HepG2 (cell line): ENCODE data around the gene CYBRD1. TPM values are rescaled to one million over a fixed set of nuclear protein-coding genes. Genes with fewer than 3 reads are reported as not detected.
A peak's percentile ranks its signal among the peaks of the same experiment; 100 is the strongest.

Experiments used
- IRX3 ChIP-seq: sonication (generic); formaldehyde crosslinking; IDR thresholded peaks from 2 replicates; pipeline ENCODE4 v1.8.1; 2023; ENCODE audit warnings: mild to moderate bottlenecking, low read depth, missing genetic modification reagents, borderline replicate concordance
- MBD4 ChIP-seq: IDR thresholded peaks from 2 replicates; pipeline ENCODE4 v1.6.1; 2012; ENCODE audit warnings: low read length, inconsistent platforms, borderline replicate concordance
- RFXANK ChIP-seq: IDR thresholded peaks from 2 replicates; pipeline ENCODE4 v1.6.1; 2016
- SNAI1 ChIP-seq: sonication (generic); formaldehyde crosslinking; IDR thresholded peaks from 2 replicates; pipeline ENCODE4 v1.5.0; 2020; ENCODE audit warnings: mild to moderate bottlenecking, missing genetic modification reagents, borderline replicate concordance
- ZBTB1 ChIP-seq: sonication (generic); formaldehyde crosslinking; IDR thresholded peaks from 2 replicates; pipeline ENCODE4 v1.4.0; 2020; ENCODE audit warnings: missing genetic modification reagents, borderline replicate concordance
- ZBTB7B ChIP-seq: sonication (generic); formaldehyde crosslinking; IDR thresholded peaks from 2 replicates; pipeline ENCODE4 v1.4.0; 2020; ENCODE audit warnings: missing genetic modification reagents
- ZC3H13 ChIP-seq: sonication (generic); formaldehyde crosslinking; IDR thresholded peaks from 2 replicates; pipeline ENCODE4 v1.8.1; 2023; ENCODE audit warnings: mild to moderate bottlenecking, missing genetic modification reagents, moderate library complexity
- ZNF572 ChIP-seq: sonication (generic); formaldehyde crosslinking; IDR thresholded peaks from 2 replicates; pipeline ENCODE4 v1.5.1; 2020; ENCODE audit warnings: mild to moderate bottlenecking, missing genetic modification reagents
- ZNF766 ChIP-seq: sonication (generic); formaldehyde crosslinking; IDR thresholded peaks from 2 replicates; pipeline ENCODE4 v1.5.0; 2020; ENCODE audit warnings: missing genetic modification reagents, borderline replicate concordance
- polyA plus RNA-seq, 8 experiments: library from polyadenylated mRNA; depleted of rRNA in 3 of 8; stranded (reverse) in 7 of 8; unstranded in 1 of 8; fragments of >200 nt; fragmentation: Illumina TruSeq in 4 of 8; extraction: Trizol in 4 of 8; gene quantifications; 2 replicates each; pipeline versions ENCODE4 v1.2.1 to v1.2.3, GENCODE V29; 2011 to 2016; ENCODE audit warnings: low read depth in 4 of 8, missing spikeins in 1 of 8, mixed read lengths in 1 of 8; ENCODE audit not compliant: insufficient read depth in 1 of 8
- total RNA-seq, 5 experiments: library from RNA; depleted of rRNA; stranded (reverse); fragments of >200 nt; fragmentation: Illumina TruSeq; extraction: Trizol; gene quantifications; 2 replicates each; pipeline ENCODE4 v1.2.3, GENCODE V29; 2016; ENCODE audit warnings: low read depth in 1 of 5
- TF ChIP-seq, protein P1 (sequence below): sonication (generic); formaldehyde crosslinking; IDR thresholded peaks from 2 replicates; pipeline ENCODE4; 2020; ENCODE audit warnings: missing genetic modification reagents, mild to moderate bottlenecking, borderline replicate concordance
- TF ChIP-seq, protein P2 (sequence below): sonication (generic); formaldehyde crosslinking; IDR thresholded peaks from 2 replicates; pipeline ENCODE4 v1.4.0; 2020; ENCODE audit warnings: mild to moderate bottlenecking, missing genetic modification reagents
- TF ChIP-seq, protein P3 (sequence below): sonication (generic); formaldehyde crosslinking; IDR thresholded peaks from 2 replicates; pipeline ENCODE4 v1.9.0; 2022; ENCODE audit warnings: missing genetic modification reagents, mild to moderate bottlenecking, borderline replicate concordance
- TF ChIP-seq, protein P4 (sequence below): sonication (generic); formaldehyde crosslinking; conservative IDR thresholded peaks from 2 replicates; pipeline ENCODE4 v1.4.0; 2020; ENCODE audit warnings: missing genetic modification reagents

The CYBRD1 gene
- total and polyA plus RNA-seq, 2 of the 13 experiments (the other 11 are each of a cell fraction or from before 2014, with no cell fraction given) = 0.13 to 0.42 TPM

DNA sequence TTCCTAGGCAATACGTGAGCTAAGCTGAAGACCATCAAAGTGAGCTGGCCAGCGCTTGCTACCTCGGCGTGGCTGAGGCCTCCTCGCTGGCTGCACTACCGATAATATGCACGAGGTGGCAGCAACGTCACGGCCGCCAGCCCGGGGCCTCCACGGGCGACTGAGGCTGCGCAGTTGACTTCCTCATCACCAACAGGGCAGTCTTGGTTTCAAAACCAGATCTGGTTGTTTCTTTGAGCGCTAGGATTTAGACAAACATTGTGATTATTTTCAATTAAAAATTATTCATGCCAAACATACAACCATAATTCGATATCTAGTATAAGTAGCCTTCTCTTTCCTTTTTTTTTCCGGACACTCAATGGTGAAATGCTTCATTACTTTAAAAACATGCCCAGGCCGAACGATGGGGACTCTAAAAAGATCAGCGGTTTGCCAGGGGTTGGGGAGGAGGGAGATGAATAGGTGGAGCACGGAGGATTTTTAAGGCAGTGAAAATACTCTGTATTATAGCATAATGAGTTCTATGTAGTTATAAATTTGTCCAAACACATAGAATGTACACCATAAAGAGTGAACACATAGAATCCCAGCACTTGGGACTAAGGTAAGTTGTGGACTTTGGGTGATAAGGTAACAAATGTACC, 52.0 kb downstream of the CYBRD1 start (continued):
- TF ChIP-seq, protein P1, sequence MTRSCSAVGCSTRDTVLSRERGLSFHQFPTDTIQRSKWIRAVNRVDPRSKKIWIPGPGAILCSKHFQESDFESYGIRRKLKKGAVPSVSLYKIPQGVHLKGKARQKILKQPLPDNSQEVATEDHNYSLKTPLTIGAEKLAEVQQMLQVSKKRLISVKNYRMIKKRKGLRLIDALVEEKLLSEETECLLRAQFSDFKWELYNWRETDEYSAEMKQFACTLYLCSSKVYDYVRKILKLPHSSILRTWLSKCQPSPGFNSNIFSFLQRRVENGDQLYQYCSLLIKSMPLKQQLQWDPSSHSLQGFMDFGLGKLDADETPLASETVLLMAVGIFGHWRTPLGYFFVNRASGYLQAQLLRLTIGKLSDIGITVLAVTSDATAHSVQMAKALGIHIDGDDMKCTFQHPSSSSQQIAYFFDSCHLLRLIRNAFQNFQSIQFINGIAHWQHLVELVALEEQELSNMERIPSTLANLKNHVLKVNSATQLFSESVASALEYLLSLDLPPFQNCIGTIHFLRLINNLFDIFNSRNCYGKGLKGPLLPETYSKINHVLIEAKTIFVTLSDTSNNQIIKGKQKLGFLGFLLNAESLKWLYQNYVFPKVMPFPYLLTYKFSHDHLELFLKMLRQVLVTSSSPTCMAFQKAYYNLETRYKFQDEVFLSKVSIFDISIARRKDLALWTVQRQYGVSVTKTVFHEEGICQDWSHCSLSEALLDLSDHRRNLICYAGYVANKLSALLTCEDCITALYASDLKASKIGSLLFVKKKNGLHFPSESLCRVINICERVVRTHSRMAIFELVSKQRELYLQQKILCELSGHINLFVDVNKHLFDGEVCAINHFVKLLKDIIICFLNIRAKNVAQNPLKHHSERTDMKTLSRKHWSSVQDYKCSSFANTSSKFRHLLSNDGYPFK (CRISPR knock-in tag) = no peak; the same call in 1 of the 2 replicates
- TF ChIP-seq ZNF572 (CRISPR knock-in tag) (no peak), MBD4 (no peak), IRX3 (no peak), ZBTB7B (no peak), RFXANK (CRISPR knock-in tag) (no peak), ZBTB1 (CRISPR knock-in tag) (no peak), ZNF766 (no peak), ZC3H13 (CRISPR knock-in tag) (no peak), SNAI1 (CRISPR knock-in tag) (no peak)
- TF ChIP-seq, protein P2, sequence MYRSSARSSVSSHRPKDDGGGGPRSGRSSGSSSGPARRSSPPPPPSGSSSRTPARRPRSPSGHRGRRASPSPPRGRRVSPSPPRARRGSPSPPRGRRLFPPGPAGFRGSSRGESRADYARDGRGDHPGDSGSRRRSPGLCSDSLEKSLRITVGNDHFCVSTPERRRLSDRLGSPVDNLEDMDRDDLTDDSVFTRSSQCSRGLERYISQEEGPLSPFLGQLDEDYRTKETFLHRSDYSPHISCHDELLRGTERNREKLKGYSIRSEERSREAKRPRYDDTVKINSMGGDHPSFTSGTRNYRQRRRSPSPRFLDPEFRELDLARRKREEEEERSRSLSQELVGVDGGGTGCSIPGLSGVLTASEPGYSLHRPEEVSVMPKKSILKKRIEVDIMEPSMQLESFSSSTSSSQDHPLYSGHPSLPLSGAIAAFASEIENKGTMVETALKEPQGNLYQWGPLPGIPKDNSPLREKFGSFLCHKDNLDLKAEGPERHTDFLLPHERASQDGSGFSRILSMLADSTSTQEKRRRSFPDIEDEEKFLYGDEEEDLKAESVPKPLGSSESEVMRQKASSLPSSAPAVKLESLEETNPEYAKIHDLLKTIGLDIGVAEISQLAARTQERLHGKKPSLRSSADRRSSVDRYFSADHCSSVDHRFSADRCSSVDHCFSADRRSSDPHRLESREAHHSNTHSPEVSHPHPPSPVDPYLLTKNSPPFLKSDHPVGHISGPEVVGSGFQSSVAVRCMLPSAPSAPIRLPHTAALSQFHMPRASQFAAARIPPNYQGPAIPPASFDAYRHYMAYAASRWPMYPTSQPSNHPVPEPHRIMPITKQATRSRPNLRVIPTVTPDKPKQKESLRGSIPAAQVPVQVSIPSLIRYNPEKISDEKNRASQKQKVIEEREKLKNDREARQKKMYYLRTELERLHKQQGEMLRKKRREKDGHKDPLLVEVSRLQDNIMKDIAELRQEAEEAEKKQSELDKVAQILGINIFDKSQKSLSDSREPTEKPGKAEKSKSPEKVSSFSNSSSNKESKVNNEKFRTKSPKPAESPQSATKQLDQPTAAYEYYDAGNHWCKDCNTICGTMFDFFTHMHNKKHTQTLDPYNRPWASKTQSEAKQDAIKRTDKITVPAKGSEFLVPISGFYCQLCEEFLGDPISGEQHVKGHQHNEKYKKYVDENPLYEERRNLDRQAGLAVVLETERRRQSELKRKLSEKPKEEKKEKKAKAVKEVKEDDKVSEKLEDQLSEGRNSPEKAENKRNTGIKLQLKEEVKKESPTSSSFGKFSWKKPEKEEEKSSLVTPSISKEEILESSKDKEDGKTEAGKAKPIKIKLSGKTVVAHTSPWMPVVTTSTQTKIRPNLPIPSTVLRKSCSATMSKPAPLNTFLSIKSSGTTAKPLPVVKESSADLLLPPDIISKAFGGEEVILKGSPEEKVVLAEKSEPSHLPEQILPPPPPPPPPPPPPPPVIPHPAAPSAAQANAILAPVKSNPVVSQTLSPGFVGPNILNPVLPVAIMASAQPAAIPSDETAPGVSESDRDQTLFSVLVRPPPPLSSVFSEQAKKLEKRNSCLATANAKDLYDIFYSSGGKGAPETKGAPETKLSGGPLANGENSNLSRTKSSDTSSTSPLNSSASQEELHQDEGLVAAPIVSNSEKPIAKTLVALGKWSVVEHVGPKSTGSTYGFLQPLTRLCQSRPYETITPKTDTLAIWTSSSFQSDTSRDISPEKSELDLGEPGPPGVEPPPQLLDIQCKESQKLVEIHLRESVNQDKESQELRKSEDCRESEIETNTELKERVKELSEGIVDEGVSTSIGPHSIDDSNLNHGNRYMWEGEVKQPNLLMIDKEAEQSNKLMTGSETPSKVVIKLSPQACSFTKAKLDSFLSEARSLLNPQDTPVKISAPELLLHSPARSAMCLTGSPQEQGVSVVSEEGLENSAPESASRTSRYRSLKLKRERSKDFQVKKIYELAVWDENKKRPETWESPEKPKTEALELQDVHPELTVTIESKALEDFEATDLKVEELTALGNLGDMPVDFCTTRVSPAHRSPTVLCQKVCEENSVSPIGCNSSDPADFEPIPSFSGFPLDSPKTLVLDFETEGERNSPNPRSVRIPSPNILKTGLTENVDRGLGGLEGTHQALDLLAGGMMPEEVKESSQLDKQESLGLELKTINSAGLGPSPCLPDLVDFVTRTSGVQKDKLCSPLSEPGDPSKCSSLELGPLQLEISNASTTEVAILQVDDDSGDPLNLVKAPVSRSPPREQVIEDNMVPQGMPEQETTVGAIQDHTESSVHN (CRISPR knock-in tag) = no peak
- TF ChIP-seq, protein P3, sequence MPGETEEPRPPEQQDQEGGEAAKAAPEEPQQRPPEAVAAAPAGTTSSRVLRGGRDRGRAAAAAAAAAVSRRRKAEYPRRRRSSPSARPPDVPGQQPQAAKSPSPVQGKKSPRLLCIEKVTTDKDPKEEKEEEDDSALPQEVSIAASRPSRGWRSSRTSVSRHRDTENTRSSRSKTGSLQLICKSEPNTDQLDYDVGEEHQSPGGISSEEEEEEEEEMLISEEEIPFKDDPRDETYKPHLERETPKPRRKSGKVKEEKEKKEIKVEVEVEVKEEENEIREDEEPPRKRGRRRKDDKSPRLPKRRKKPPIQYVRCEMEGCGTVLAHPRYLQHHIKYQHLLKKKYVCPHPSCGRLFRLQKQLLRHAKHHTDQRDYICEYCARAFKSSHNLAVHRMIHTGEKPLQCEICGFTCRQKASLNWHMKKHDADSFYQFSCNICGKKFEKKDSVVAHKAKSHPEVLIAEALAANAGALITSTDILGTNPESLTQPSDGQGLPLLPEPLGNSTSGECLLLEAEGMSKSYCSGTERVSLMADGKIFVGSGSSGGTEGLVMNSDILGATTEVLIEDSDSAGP (CRISPR knock-in tag) = peak; percentile 27; the same call in 1 of the 2 replicates
- TF ChIP-seq, protein P4, sequence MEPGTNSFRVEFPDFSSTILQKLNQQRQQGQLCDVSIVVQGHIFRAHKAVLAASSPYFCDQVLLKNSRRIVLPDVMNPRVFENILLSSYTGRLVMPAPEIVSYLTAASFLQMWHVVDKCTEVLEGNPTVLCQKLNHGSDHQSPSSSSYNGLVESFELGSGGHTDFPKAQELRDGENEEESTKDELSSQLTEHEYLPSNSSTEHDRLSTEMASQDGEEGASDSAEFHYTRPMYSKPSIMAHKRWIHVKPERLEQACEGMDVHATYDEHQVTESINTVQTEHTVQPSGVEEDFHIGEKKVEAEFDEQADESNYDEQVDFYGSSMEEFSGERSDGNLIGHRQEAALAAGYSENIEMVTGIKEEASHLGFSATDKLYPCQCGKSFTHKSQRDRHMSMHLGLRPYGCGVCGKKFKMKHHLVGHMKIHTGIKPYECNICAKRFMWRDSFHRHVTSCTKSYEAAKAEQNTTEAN = no peak
